ENCODE measurements around the gene APOE.
"Not testable (repeated sequence)": the region's sequence is repeated elsewhere in the genome, so short reads cannot be mapped to it uniquely, and the experiment has no call there.

APOE gene

GRCh38 chr19:44884566-44884965, 21.0 kb upstream of the APOE start:
- no peak for DNase-seq (ENCODE audit: low spot score)

GRCh38 chr19:44886141-44886540, 19.5 kb upstream of the APOE start:
- no peak for DNase-seq (ENCODE audit: low spot score)

GRCh38 chr19:44887648-44888047, 17.9 kb upstream of the APOE start:
- DNase-seq (ENCODE audit: low spot score): no peak

- DNase-seq (ENCODE audit: low spot score): not testable (repeated sequence)
These were observed 17.3 kb upstream of the APOE start for GRCh38 chr19:44888335-44888734.

GRCh38 chr19:44889830-44890365, 15.7 kb upstream of the APOE start:
- no peak for DNase-seq (ENCODE audit: low spot score)

- DNase-seq (ENCODE audit: low spot score): peak; percentile 99
These were observed 15.1 kb upstream of the APOE start for GRCh38 chr19:44890366-44891015.

- no peak for DNase-seq (ENCODE audit: low spot score)
These were observed 14.3 kb upstream of the APOE start, which contains the start of gene TOMM40 for GRCh38 chr19:44891016-44891882. Gene TOMM40 (plus strand): TSS chr19:44891254. CDS start chr19:44891416, 162 bp downstream.

GRCh38 chr19:44892932-44893331, 12.7 kb upstream of the APOE start:
- no peak for DNase-seq (ENCODE audit: low spot score)

- no peak for DNase-seq (ENCODE audit: low spot score)
These were observed 12.1 kb upstream of the APOE start for GRCh38 chr19:44893332-44894051.

GRCh38 chr19:44894052-44894400, 11.6 kb upstream of the APOE start:
- DNase-seq (ENCODE audit: low spot score): no peak

- DNase-seq (ENCODE audit: low spot score): no peak
These were observed 10.7 kb upstream of the APOE start for GRCh38 chr19:44894946-44895345.

- DNase-seq (ENCODE audit: low spot score): no peak
These were observed 7.8 kb upstream of the APOE start for GRCh38 chr19:44897835-44898234.

GRCh38 chr19:44900328-44901244, 5.0 kb upstream of the APOE start:
- no peak for DNase-seq (ENCODE audit: low spot score)

GRCh38 chr19:44903216-44903601, 2.4 kb upstream of the APOE start:
- DNase-seq (ENCODE audit: low spot score): no peak

- DNase-seq (ENCODE audit: low spot score): peak; percentile 79
These were observed 1.8 kb upstream of the APOE start for GRCh38 chr19:44903602-44904425.

GRCh38 chr19:44904426-44904994, 1.1 kb upstream of the APOE start:
- DNase-seq (ENCODE audit: low spot score): no peak

- no peak for DNase-seq (ENCODE audit: low spot score)
These were observed 2.0 kb downstream of the APOE start for GRCh38 chr19:44907613-44908012.

- no peak for DNase-seq (ENCODE audit: low spot score)
These were observed 2.7 kb downstream of the APOE start for GRCh38 chr19:44908074-44908835.

GRCh38 chr19:44908836-44909261, 3.3 kb downstream of the APOE start:
- no peak for DNase-seq (ENCODE audit: low spot score)

All from hepatic stellate cell (primary cell).